Neural progenitor cell (in vitro differentiated cells): Measurements from ENCODE around the gene NAALADL1. TPM values are rescaled to one million over a fixed set of nuclear protein-coding genes. Genes with fewer than 3 reads are reported as not detected.
"Not testable (repeated sequence)": the region's sequence is repeated elsewhere in the genome, so short reads cannot be mapped to it uniquely, and the experiment has no call there.

Source experiments
- DNase-seq: peaks from one replicate; pipeline ENCODE4 v3.0.0-alpha.2; 2016; ENCODE audit warnings: low spot score
- H2AFZ ChIP-seq: fragments of 200-600 bp; sonication (generic); replicated peaks from 2 replicates; pipeline ENCODE4 v1.6.1; 2016; ENCODE audit warnings: antibody characterized with exemption
- H3F3A ChIP-seq: fragments of 200-600 bp; sonication (generic); 2 replicates; pipeline ENCODE4 v1.6.1; 2016; ENCODE audit warnings: antibody characterized with exemption, low read depth
- H3K27ac ChIP-seq: fragments of 200-600 bp; sonication (generic); 2 replicates; pipeline ENCODE4 v1.5.1; 2016; ENCODE audit warnings: mild to moderate bottlenecking
- H3K27me3 ChIP-seq: fragments of 200-600 bp; sonication (generic); 2 replicates; pipeline ENCODE4 v1.6.1; 2016; ENCODE audit warnings: mild to moderate bottlenecking, moderate library complexity
- H3K36me3 ChIP-seq: fragments of 200-600 bp; sonication (generic); 2 replicates; pipeline ENCODE4 v1.5.1; 2016
- H3K4me1 ChIP-seq: fragments of 200-600 bp; sonication (generic); 2 replicates; pipeline ENCODE4 v1.6.1; 2016; ENCODE audit warnings: mixed run types
- H3K4me2 ChIP-seq: fragments of 200-600 bp; sonication (generic); 2 replicates; pipeline ENCODE4 v1.6.1; 2016
- H3K4me3 ChIP-seq: fragments of 200-600 bp; sonication (generic); 2 replicates; pipeline ENCODE4 v1.5.1; 2016
- H3K79me2 ChIP-seq: fragments of 200-600 bp; sonication (generic); 2 replicates; pipeline ENCODE4 v1.6.1; 2016; ENCODE audit warnings: low read depth
- H3K9ac ChIP-seq: fragments of 200-600 bp; sonication (generic); 2 replicates; pipeline ENCODE4 v1.6.1; 2016
- H3K9me3 ChIP-seq: fragments of 200-600 bp; sonication (generic); 2 replicates; pipeline ENCODE4 v1.5.1; 2016; ENCODE audit warnings: low read depth
- H4K20me1 ChIP-seq: fragments of 200-600 bp; sonication (generic); 2 replicates; pipeline ENCODE4 v1.6.1; 2016; ENCODE audit warnings: low read depth
- H3K27ac Mint-ChIP-seq: 3 replicates; pipeline ENCODE4 v1.8.0; 2021; ENCODE audit warnings: mixed read lengths
- H3K27me3 Mint-ChIP-seq: 2 replicates; pipeline ENCODE4 v1.8.0; 2022; ENCODE audit warnings: low read depth, mild to moderate bottlenecking, inconsistent platforms, moderate library complexity, mixed read lengths; ENCODE audit not compliant: insufficient read depth
- H3K36me3 Mint-ChIP-seq: 3 replicates; pipeline ENCODE4 v1.8.0; 2021; ENCODE audit warnings: mixed read lengths
- H3K4me1 Mint-ChIP-seq: 3 replicates; pipeline ENCODE4 v1.8.0; 2021; ENCODE audit warnings: mixed read lengths
- H3K4me3 Mint-ChIP-seq: 3 replicates; pipeline ENCODE4 v1.8.0; 2021; ENCODE audit warnings: mild to moderate bottlenecking, moderate library complexity, mixed read lengths
- H3K9me3 Mint-ChIP-seq: 3 replicates; pipeline ENCODE4 v1.8.0; 2020; ENCODE audit warnings: mixed read lengths
- CTCF ChIP-seq: fragments of 200-600 bp; sonication (generic); IDR thresholded peaks from 2 replicates; pipeline ENCODE4 v1.5.1; 2017; ENCODE audit warnings: antibody characterized with exemption, mild to moderate bottlenecking
- EZH2 ChIP-seq: fragments of 200-600 bp; sonication (generic); IDR thresholded peaks from 2 replicates; pipeline ENCODE4 v1.6.1; 2017; ENCODE audit warnings: antibody characterized with exemption, mild to moderate bottlenecking, moderate library complexity
- EZH2phosphoT487 ChIP-seq: fragments of 200-600 bp; sonication (generic); IDR thresholded peaks from 2 replicates; pipeline ENCODE4 v1.6.1; 2017; ENCODE audit warnings: antibody characterized with exemption
- total RNA-seq: library from RNA; depleted of rRNA; stranded (reverse); fragments of >200 nt; gene quantifications from 2 replicates; pipeline ENCODE4 v1.2.3, GENCODE V29; 2015; ENCODE audit warnings: low replicate concordance

Gene NAALADL1
- total RNA-seq, 1 donor from 2014 or later: 0.80 TPM

GRCh38 chr11:65032216-65032615 is 26.1 kb downstream of the NAALADL1 start:
- H3K27ac ChIP-seq: no peak overlapping the region
- H3K9me3 ChIP-seq: no peaks in the 10 kb centered on the region
- H3K36me3 ChIP-seq: no peaks in the 10 kb centered on the region
- H3K4me1 ChIP-seq: peaks cover 4% of the 10 kb centered on the region
- no peak for TF ChIP-seq CTCF
- no peaks in the 10 kb centered on the region for H3F3A ChIP-seq
- H3K4me2 ChIP-seq: no peak overlapping the region
- H3K9me3 Mint-ChIP-seq: no peaks in the 10 kb centered on the region
- H3K4me1 Mint-ChIP-seq: peaks cover 6% of the 10 kb centered on the region
- no peak overlapping the region for H2AFZ ChIP-seq
- no peaks in the 10 kb centered on the region for H3K27me3 Mint-ChIP-seq
- no peak overlapping the region for H3K4me3 Mint-ChIP-seq
- H3K27me3 ChIP-seq: no peaks in the 10 kb centered on the region
- DNase-seq: no peak
- H3K9ac ChIP-seq: no peak overlapping the region
- no peak overlapping the region for H3K27ac Mint-ChIP-seq
- no peaks in the 10 kb centered on the region for H3K36me3 Mint-ChIP-seq
- no peak overlapping the region for H3K4me3 ChIP-seq
- H3K79me2 ChIP-seq: peaks cover 4% of the 10 kb centered on the region
- no peaks in the 10 kb centered on the region for H4K20me1 ChIP-seq

- Mint-ChIP-seq H3K4me3 (peak within 1 kb of the TSS; percentile 88), H3K4me1 (peaks cover 9% of the 10 kb centered on the region), H3K36me3 (no peaks in the 10 kb centered on the region), H3K27me3 (no peaks in the 10 kb centered on the region), H3K27ac (peak within 1 kb of the TSS; percentile 67), H3K9me3 (no peaks in the 10 kb centered on the region)
- Histone ChIP-seq H2AFZ (peak within 1 kb of the TSS; percentile 83), H3K4me3 (peak within 1 kb of the TSS; percentile 53), H3K4me1 (peaks cover 4% of the 10 kb centered on the region), H3F3A (no peaks in the 10 kb centered on the region), H3K9ac (no peak within 1 kb of the TSS), H3K36me3 (no peaks in the 10 kb centered on the region), H3K4me2 (peak within 1 kb of the TSS; percentile 78), H3K27ac (no peak within 1 kb of the TSS), H4K20me1 (no peaks in the 10 kb centered on the region), H3K9me3 (no peaks in the 10 kb centered on the region), H3K27me3 (no peaks in the 10 kb centered on the region), H3K79me2 (peaks cover 4% of the 10 kb centered on the region)
- TF ChIP-seq CTCF (peak; percentile 77), EZH2phosphoT487 (no peak)
- peak; percentile 98 for DNase-seq
Measured at GRCh38 chr11:65027213-65028067, 30.9 kb downstream of the NAALADL1 start, which contains the start of gene SNX15. SNX15 (plus strand) TSS chr11:65027439; CDS start chr11:65027538, 99 bp downstream.

- no peaks in the 10 kb centered on the region for H4K20me1 ChIP-seq
- no peak for DNase-seq
- TF ChIP-seq EZH2phosphoT487 (no peak), CTCF (no peak), EZH2 (no peak)
- H3K9ac ChIP-seq: no peak overlapping the region
- peak overlapping the region; percentile 78 for H3K4me2 ChIP-seq
- Mint-ChIP-seq H3K27me3 (no peaks in the 10 kb centered on the region), H3K9me3 (no peaks in the 10 kb centered on the region), H3K4me1 (peaks cover 9% of the 10 kb centered on the region), H3K36me3 (no peaks in the 10 kb centered on the region), H3K4me3 (peak overlapping the region; percentile 88), H3K27ac (no peak overlapping the region)
- peak overlapping the region; percentile 53 for H3K4me3 ChIP-seq
- no peaks in the 10 kb centered on the region for H3K27me3 ChIP-seq
- no peaks in the 10 kb centered on the region for H3K36me3 ChIP-seq
- H3K27ac ChIP-seq: no peak overlapping the region
- H2AFZ ChIP-seq: peak overlapping the region; percentile 83
- H3K4me1 ChIP-seq: peaks cover 4% of the 10 kb centered on the region
- peaks cover 4% of the 10 kb centered on the region for H3K79me2 ChIP-seq
- no peaks in the 10 kb centered on the region for H3K9me3 ChIP-seq
- no peaks in the 10 kb centered on the region for H3F3A ChIP-seq
Measured at GRCh38 chr11:65026810-65027209, 31.5 kb downstream of the NAALADL1 start.

- H3K4me1 ChIP-seq, H3K36me3 ChIP-seq, H3K4me3 Mint-ChIP-seq, H3K9me3 Mint-ChIP-seq, H3F3A ChIP-seq, H3K79me2 ChIP-seq, H3K4me3 ChIP-seq, H3K9ac ChIP-seq, H3K9me3 ChIP-seq, DNase-seq, H3K27ac ChIP-seq, H3K4me2 ChIP-seq, H4K20me1 ChIP-seq, H3K27me3 ChIP-seq, H3K36me3 Mint-ChIP-seq, H3K27me3 Mint-ChIP-seq, H3K4me1 Mint-ChIP-seq, H2AFZ ChIP-seq: not testable (repeated sequence)
- H3K27ac Mint-ChIP-seq: peak overlapping the region; percentile 44
Measured at GRCh38 chr11:65023502-65023901, 34.9 kb downstream of the NAALADL1 start.
